DMS53 (cell line): Measurements from ENCODE around the gene ATXN7L3B.

Source experiments
- DNase-seq: peaks from one replicate; lab custom pipeline; 2025; lab: John Stamatoyannopoulos, UW

Gene ATXN7L3B

DNA sequence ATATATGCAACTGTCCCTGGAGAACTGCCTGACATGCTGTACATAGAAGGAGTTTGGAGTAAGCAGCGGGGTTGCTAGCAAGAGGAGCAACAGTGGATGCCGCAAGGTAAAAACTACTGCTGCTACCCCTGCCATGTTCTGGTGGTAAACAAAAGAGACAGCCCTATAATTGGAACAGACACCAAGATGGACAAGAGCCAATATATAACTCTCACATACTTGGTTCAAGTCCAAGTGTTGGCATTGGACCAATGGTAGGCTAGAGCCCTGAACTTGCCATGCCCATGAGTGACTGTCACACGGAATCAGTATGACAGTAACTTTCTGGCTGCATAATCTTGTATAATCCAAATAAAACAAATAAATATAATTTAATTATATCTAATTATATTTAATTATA is 13.7 kb downstream of the ATXN7L3B start:
- DNase-seq: no peak

DNA sequence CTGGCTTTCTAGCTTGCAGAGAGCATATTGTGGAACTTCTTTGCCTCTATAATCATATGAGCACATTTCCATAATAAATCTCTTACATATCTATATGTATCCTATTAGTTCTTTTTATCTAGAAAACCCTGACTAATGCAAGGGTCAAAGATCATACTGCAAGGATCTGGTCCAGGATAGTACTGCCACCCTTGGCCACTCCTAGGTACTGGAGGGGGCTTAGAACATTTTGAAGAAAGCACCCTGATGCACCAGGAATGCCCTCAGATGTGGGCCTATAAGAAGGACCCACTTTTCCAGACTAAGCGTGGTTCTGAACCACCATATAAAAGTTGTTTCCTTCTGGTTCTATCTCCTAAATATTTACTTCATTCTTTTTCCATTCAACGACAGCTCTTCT is 14.6 kb downstream of the ATXN7L3B start:
- DNase-seq: no peak

DNA sequence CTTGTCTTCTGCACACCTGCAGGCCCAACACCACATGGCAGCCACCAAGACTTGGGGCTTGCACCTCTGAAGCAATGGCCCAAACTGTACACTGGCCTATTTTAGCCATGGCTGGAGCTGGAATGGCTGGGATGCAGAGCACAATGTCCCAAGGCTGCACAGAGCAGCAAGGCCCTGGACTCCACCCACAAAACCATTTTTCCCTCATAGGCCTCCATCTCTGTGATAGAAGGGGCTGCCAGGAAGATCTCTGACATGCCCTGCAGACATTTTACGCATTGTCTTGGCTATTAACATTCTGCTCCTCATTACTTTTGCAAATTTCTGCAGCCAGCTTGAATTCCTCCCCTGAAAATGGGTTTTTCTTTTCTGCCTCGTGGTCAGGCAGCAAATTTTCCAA is 22.1 kb downstream of the ATXN7L3B start:
- DNase-seq: no peak

DNA sequence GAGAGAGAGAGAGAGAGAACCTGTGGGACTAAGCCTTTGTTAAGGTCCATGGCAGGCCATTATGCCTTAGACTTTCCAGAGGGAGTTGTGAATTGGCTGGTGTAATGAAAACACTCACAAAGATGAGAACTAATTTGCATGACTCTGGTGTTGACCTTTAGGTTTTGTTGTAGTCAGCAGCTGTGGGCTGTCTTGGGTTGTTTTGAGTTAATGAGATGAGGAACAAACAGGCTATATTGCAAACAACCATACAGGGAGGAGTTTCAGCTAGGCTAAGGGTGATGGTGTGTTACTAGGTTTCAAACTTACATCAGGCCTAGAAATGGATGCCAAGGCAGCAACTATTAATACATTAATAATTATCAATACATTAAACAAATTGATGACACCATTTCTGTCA is 26.3 kb downstream of the ATXN7L3B start:
- DNase-seq: no peak

DNA sequence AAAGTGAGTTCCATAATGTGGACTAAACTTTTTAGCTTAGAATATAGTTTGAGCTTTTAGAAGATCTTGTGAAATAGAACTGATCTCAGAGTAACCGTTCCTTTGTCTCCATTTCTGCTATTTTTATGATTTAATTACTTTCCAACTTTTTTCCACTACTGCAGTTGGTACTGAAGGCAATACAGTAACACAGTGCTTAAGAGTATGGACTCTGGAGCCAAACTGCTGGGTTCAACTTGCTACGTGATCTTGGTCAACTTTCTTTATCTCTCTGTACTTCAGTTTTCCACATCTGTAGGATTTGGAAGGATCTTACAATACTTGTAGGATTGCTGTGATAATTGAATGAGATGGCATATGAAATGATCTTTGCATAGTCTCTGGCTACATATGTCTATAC is 40.9 kb downstream of the ATXN7L3B start:
- no peak for DNase-seq

DNA sequence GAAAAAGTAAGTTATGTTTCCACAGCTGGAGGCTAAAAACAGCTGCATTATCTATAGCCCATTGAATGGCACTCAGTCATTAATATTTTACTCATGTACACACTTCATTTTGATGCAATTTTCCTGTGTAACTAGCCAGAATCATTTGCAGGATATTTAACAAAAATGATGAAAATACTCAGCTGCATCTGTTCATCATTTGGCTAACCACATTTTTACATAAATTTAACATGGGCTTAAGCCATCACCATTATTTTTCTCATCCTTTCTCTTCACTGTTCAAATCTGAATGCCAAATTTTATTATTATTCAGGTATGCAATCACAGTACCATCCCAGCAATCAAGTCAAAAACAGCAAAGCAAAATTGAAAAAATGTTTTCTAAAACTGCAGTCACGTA is 41.8 kb downstream of the ATXN7L3B start:
- no peak for DNase-seq

DNA sequence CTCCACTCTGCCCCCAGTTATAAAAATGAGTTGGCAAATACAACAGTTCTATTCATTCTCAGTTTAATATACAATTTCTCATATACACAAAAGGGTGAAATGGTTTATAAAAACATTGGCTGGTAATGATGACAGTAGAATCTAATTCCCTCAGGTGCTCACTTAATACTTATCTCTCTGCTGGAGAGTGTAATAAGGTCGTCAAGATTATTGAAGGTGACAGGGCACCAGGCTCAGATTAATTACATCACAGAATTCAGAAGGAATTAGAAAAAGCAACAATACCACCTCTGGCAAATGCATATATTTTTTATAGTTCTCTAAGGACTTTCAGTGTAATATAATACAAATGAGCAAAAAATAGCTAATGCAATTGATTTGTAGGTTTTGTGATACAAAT is 42.3 kb downstream of the ATXN7L3B start:
- DNase-seq: no peak

DNA sequence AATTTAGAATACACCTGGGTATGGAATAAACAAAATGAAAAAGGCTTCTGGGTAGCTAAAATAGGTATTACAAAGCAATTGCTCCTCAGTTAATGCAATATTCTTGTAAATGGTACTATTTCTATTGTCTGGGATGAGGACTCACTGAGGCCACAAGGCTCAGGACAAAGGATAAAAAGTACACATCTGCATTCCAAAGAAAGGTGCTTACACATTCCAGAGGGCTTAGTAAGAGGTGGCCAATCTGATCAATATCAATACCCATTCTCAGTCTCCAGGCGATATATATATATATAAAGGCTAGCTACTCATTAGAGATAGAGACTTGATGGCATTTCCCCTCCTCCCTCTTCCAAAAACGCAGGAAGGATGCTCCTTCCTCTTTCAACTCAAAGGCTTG is 43.8 kb downstream of the ATXN7L3B start:
- no peak for DNase-seq

DNA sequence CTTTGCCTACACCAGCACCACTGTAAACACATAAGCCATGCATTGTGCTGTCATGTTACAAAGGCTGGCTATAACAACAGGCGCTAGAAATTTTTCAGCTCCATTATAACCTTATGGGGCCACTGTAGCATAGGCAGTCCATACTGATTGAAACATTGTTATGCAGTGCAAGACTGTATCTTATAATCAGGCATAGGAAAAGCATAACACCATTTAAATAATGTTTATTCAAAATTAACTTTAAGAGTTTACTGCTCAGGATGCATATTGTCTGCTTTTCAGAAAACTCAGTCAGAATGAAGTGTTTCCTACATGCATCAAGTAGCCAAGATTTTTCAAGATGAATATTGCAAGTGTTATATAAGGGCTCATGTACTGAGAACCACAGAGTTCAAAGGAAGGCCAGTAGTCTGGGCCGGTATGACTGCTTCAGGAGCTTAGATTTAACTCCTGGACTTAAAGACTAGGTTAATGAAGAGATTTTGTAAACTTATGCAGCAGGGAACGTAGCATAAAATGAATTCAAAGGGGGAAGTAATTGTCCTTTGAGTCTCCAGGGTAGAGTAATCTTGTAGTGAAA is 46.9 kb downstream of the ATXN7L3B start:
- no peak for DNase-seq

DNA sequence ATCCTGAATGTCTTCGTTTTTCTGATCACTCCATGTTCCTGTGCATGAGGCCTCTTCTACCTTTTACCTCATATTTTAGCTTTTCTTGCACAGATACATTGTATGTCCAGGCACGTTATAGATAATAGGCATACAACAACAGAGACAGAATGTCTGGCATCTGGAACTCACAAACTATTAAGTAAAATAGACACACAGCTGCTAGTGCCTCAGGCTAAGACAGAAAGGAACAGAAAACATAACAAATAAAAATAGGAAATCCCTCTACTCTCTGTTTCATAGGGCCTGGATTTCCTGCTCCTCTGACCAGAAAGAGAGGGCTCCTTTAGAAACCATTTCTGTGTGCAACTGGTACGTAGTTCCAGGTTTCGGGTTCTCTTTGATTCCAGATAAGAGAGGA is 48.6 kb downstream of the ATXN7L3B start:
- DNase-seq: no peak
